Osteoblast (primary cell): Measurements from ENCODE around the gene HOXB5. TPM values are rescaled to one million over a fixed set of nuclear protein-coding genes. Genes with fewer than 3 reads are reported as not detected.

Experiments
- DNase-seq: peaks from one replicate; pipeline ENCODE4 v3.0.0; 2011; ENCODE audit warnings: low spot score, mixed read lengths; ENCODE audit not compliant: insufficient read length; ENCODE audit errors: missing footprints
- H2AFZ ChIP-seq: 2 replicates; pipeline ENCODE4 v1.6.0; 2011; ENCODE audit warnings: mild to moderate bottlenecking, low read length
- H3K27ac ChIP-seq: 2 replicates; pipeline ENCODE4 v1.5.1; 2011; ENCODE audit warnings: mild to moderate bottlenecking, low read depth, low read length, moderate library complexity
- H3K27me3 ChIP-seq: 2 replicates; pipeline ENCODE4 v1.6.0; 2012; ENCODE audit warnings: mild to moderate bottlenecking, control low read depth, inconsistent platforms, low read length, moderate library complexity; ENCODE audit not compliant: insufficient read depth
- H3K36me3 ChIP-seq: 2 replicates; pipeline ENCODE4 v1.5.1; 2011; ENCODE audit warnings: mild to moderate bottlenecking, low read length, control low read depth, moderate library complexity; ENCODE audit not compliant: insufficient read depth
- H3K4me1 ChIP-seq: 2 replicates; pipeline ENCODE4 v1.5.1; 2011; ENCODE audit warnings: mild to moderate bottlenecking, low read length, control low read depth, moderate library complexity; ENCODE audit not compliant: insufficient read depth
- H3K4me2 ChIP-seq: 2 replicates; pipeline ENCODE4 v1.6.0; 2011; ENCODE audit warnings: mild to moderate bottlenecking, low read length; ENCODE audit not compliant: insufficient read depth
- H3K4me3 ChIP-seq: fragments of 200-600 bp; sonication (generic); 3 replicates; pipeline ENCODE4 v1.5.1; 2012; ENCODE audit warnings: mild to moderate bottlenecking, low read length, inconsistent platforms; ENCODE audit not compliant: insufficient read depth
- H3K79me2 ChIP-seq: 2 replicates; pipeline ENCODE4 v1.6.0; 2012; ENCODE audit warnings: mild to moderate bottlenecking, low read length, control low read depth, inconsistent platforms; ENCODE audit not compliant: insufficient read depth
- H3K9me3 ChIP-seq: 2 replicates; pipeline ENCODE4 v1.5.1; 2011; ENCODE audit warnings: low read depth, low read length, control low read depth
- H4K20me1 ChIP-seq: 2 replicates; pipeline ENCODE4 v1.6.0; 2012; ENCODE audit warnings: mild to moderate bottlenecking, low read length, control low read depth; ENCODE audit not compliant: insufficient read depth
- CTCF ChIP-seq: IDR thresholded peaks from 2 replicates; pipeline ENCODE4 v1.5.1; 2011; ENCODE audit warnings: mild to moderate bottlenecking, low read depth, low read length, moderate library complexity; ENCODE audit errors: extremely low read depth
- total RNA-seq: library from RNA; depleted of rRNA; stranded (reverse); fragments of >200 nt; gene quantifications from 2 replicates; pipeline ENCODE4 v1.2.3, GENCODE V29; 2012

HOXB5 gene
- total RNA-seq, 1 donor = not detected

- no peaks in the 10 kb centered on the region for H3K9me3 ChIP-seq
- H3K4me2 ChIP-seq = no peak overlapping the region
- H3K4me3 ChIP-seq = no peak overlapping the region
- H3K27me3 ChIP-seq = peaks cover 96% of the 10 kb centered on the region
- no peak for DNase-seq
- no peaks in the 10 kb centered on the region for H3K4me1 ChIP-seq
- no peaks in the 10 kb centered on the region for H3K79me2 ChIP-seq
- H3K27ac ChIP-seq = no peak overlapping the region
- TF ChIP-seq CTCF = no peak
- H4K20me1 ChIP-seq = peaks cover 4% of the 10 kb centered on the region
- H2AFZ ChIP-seq = no peak overlapping the region
- H3K36me3 ChIP-seq = no peaks in the 10 kb centered on the region
Measured at GRCh38 chr17:48611681-48612455, 18.3 kb upstream of the HOXB5 start.

DNA sequence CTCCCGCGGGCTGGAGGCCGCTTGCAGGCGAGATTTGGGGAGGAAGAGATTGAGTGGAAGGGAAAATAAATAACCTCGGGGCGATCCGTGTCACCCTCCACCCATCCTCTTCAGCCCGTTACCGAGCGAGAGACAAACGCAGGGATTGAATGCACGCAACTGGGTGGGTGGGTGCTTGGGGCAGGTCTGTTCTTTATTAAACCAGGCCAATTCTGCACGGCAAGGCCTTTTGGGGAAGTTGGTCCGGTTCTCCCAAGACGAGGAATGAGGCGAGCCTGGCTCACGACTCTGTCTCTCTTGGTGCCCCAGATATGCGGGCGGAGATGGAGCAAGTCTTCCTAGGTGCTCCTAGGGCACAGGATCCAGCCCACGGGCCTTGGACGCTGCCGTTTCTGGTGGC is 17.6 kb upstream of the HOXB5 start:
- Histone ChIP-seq H2AFZ (no peak overlapping the region), H3K4me2 (peak overlapping the region; percentile 61), H3K36me3 (no peaks in the 10 kb centered on the region), H3K4me3 (peak overlapping the region; percentile 18), H3K27me3 (peaks cover 96% of the 10 kb centered on the region), H3K4me1 (no peaks in the 10 kb centered on the region), H4K20me1 (no peaks in the 10 kb centered on the region), H3K79me2 (no peaks in the 10 kb centered on the region), H3K27ac (no peak overlapping the region), H3K9me3 (no peaks in the 10 kb centered on the region)
- no peak for TF ChIP-seq CTCF
- DNase-seq = no peak

DNA sequence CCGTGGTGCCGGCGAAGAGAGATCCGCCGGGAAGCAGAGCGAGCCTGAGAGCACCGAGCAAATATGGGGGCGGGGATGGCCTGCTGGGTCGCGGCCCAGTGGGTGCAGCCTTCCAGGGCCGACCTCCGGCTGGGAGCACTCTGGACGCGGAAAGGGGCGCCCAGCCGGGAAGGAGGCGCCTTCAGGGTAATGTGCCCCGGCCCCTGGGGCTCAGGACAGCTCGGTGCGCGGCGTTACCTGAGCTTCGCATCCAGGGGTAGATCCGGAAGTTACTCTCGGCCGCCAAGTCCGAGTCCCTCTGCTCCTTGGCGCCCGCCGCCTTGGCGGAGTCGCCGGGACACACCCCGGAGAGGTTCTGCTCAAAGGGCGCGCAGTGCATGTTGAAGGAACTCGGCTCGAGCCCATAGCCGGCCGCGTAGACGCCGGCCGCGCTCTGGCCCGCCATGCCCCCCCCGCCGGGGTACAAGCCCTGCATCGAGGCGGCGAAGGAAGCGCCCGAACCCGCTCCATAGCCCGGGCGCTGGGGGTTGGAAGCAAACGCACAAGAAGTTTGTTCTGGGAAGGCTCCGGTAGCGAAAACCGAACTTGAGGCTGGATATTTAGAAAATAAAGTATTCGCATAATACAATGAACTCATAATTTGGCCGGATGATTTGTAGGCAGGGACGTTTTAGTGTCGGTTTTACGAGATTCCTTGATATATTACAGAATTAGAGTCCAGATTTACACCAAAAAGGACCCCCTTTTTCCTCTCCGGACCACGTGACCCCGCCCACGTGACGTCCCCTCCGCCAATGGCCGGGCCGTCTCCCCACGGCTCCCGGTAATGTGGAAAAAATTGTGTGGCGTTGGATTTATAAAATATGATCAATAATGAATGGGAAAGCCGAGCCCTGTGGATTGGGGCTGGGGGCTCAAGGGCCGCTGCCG is 17.0 kb upstream of the HOXB5 start, which contains the start of gene HOXB7:
TSS of gene HOXB7 (minus strand) at position 736 of the 930 bp plus-strand sequence. CDS start at position 637, 99 bp downstream.
- H3K27me3 ChIP-seq = peaks cover 96% of the 10 kb centered on the region
- no peak within 1 kb of the TSS for H3K27ac ChIP-seq
- no peak within 1 kb of the TSS for H2AFZ ChIP-seq
- no peaks in the 10 kb centered on the region for H3K36me3 ChIP-seq
- H3K4me2 ChIP-seq = peak within 1 kb of the TSS; percentile 61
- no peak for TF ChIP-seq CTCF
- no peaks in the 10 kb centered on the region for H3K4me1 ChIP-seq
- DNase-seq = no peak
- no peaks in the 10 kb centered on the region for H4K20me1 ChIP-seq
- peak within 1 kb of the TSS; percentile 35 for H3K4me3 ChIP-seq
- H3K9me3 ChIP-seq = no peaks in the 10 kb centered on the region
- H3K79me2 ChIP-seq = no peaks in the 10 kb centered on the region
